ENCODE results near the gene SYNE1.

SYNE1 gene

GRCh38 chr6:152167641-152168603 is 469.2 kb downstream of the SYNE1 start:
- Histone ChIP-seq H3K36me3 (ENCODE audit: control insufficient read depth in 2 of 2, insufficient read depth in 2 of 2, low read length in 2 of 2) (peaks cover 6 to 9% of the 10 kb centered on the region in 2 donors), H3K9ac (ENCODE audit: low read depth in 1 of 2, low read length in 2 of 2) (no peak overlapping the region), H3K4me1 (ENCODE audit: control insufficient read depth in 2 of 2, insufficient read depth in 2 of 2, low read length in 2 of 2) (no peaks in the 10 kb centered on the region), H3K27me3 (ENCODE audit: control insufficient read depth in 2 of 2, insufficient read depth in 2 of 2, low read length in 2 of 2) (no peaks in the 10 kb centered on the region), H3K27ac (ENCODE audit: low read depth in 2 of 2, low read length in 2 of 2) (no peak overlapping the region), H3K9me3 (ENCODE audit: control insufficient read depth in 2 of 2, low read length in 2 of 2) (no peaks in the 10 kb centered on the region), H3K4me3 (ENCODE audit: low read length in 2 of 2) (no peak overlapping the region)

DNA sequence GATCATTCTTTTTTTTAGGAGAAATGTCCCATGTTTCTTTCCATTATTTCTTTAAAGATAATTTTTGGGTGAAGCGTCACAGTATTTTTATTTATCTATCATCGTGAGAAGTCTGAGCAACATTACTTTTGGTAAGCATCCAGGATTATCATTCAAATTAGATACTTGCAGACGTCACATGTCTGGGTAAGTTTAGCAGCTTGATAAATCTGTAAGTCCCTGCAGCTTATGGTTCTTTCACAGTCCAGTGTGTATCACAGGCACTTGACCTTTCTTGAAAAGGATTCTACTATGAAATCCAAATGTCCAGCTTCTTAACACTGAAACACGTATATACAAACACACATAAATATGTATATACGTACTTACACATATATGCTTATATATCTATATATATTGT is 470.3 kb downstream of the SYNE1 start:
- Histone ChIP-seq H3K9ac (ENCODE audit: low read depth in 1 of 2, low read length in 2 of 2) (no peak overlapping the region), H3K9me3 (ENCODE audit: control insufficient read depth in 2 of 2, low read length in 2 of 2) (no peaks in the 10 kb centered on the region), H3K4me3 (ENCODE audit: low read length in 2 of 2) (no peak overlapping the region), H3K36me3 (ENCODE audit: control insufficient read depth in 2 of 2, insufficient read depth in 2 of 2, low read length in 2 of 2) (peaks cover 6 to 9% of the 10 kb centered on the region in 2 donors), H3K4me1 (ENCODE audit: control insufficient read depth in 2 of 2, insufficient read depth in 2 of 2, low read length in 2 of 2) (no peaks in the 10 kb centered on the region), H3K27ac (ENCODE audit: low read depth in 2 of 2, low read length in 2 of 2) (no peak overlapping the region), H3K27me3 (ENCODE audit: control insufficient read depth in 2 of 2, insufficient read depth in 2 of 2, low read length in 2 of 2) (no peaks in the 10 kb centered on the region)

- H3K27ac ChIP-seq (ENCODE audit: low read depth in 2 of 2, low read length in 2 of 2) = no peak overlapping the region
- H3K9me3 ChIP-seq (ENCODE audit: control insufficient read depth in 2 of 2, low read length in 2 of 2) = no peaks in the 10 kb centered on the region
- no peaks in the 10 kb centered on the region for H3K4me1 ChIP-seq (ENCODE audit: control insufficient read depth in 2 of 2, insufficient read depth in 2 of 2, low read length in 2 of 2)
- H3K9ac ChIP-seq (ENCODE audit: low read depth in 1 of 2, low read length in 2 of 2) = no peak overlapping the region
- H3K27me3 ChIP-seq (ENCODE audit: control insufficient read depth in 2 of 2, insufficient read depth in 2 of 2, low read length in 2 of 2) = no peaks in the 10 kb centered on the region
- H3K4me3 ChIP-seq (ENCODE audit: low read length in 2 of 2) = no peak overlapping the region
- peaks cover 6 to 9% of the 10 kb centered on the region in 2 donors for H3K36me3 ChIP-seq (ENCODE audit: control insufficient read depth in 2 of 2, insufficient read depth in 2 of 2, low read length in 2 of 2)
These were observed 470.7 kb downstream of the SYNE1 start for GRCh38 chr6:152166497-152166896.

DNA sequence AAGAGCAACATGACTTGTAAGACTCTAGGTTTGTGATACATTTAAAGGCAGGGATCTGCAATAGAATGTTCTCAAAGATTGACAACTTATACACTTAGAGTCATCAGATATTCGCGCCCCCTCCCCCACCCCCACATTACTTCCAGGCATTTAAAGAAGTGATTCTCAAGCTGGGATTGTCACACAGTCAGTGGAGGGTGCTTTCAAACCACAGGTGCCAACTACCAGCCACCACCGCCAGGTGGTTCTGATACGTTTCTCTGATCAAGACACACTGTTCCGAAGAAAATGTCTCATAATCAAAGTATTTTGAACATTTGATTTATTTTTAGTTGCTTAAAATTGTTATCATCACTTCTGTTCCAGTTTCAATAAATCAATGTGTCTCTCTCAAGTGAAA is 472.2 kb downstream of the SYNE1 start:
- H3K9ac ChIP-seq (ENCODE audit: low read depth in 1 of 2, low read length in 2 of 2) = no peak overlapping the region
- H3K4me3 ChIP-seq (ENCODE audit: low read length in 2 of 2) = no peak overlapping the region
- H3K36me3 ChIP-seq (ENCODE audit: control insufficient read depth in 2 of 2, insufficient read depth in 2 of 2, low read length in 2 of 2) = peaks cover 6 to 9% of the 10 kb centered on the region in 2 donors
- H3K4me1 ChIP-seq (ENCODE audit: control insufficient read depth in 2 of 2, insufficient read depth in 2 of 2, low read length in 2 of 2) = no peaks in the 10 kb centered on the region
- H3K27me3 ChIP-seq (ENCODE audit: control insufficient read depth in 2 of 2, insufficient read depth in 2 of 2, low read length in 2 of 2) = no peaks in the 10 kb centered on the region
- H3K27ac ChIP-seq (ENCODE audit: low read depth in 2 of 2, low read length in 2 of 2) = no peak overlapping the region
- no peaks in the 10 kb centered on the region for H3K9me3 ChIP-seq (ENCODE audit: control insufficient read depth in 2 of 2, low read length in 2 of 2)

DNA sequence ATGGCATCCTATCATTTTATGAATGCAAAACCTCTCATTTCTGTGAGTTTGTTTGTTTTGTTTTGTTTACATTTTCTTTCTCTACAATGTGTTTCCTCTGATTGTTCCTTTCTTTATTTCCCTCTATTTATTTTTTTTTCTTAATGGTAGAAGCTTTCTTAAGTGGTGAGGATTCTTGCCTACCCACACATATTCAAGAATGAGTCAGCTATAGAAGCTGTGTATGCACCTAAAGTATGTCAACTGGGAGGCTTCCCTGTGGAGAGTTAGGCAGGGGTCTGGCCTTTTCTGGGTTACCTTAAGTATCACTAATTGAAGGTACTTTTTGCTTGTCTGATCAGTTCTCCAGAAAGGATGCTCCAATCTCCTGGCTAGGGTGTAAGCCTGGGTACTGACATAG is 475.7 kb downstream of the SYNE1 start:
- H3K27ac ChIP-seq (ENCODE audit: low read depth in 2 of 2, low read length in 2 of 2) = no peak overlapping the region
- H3K4me1 ChIP-seq (ENCODE audit: control insufficient read depth in 2 of 2, insufficient read depth in 2 of 2, low read length in 2 of 2) = no peaks in the 10 kb centered on the region
- H3K27me3 ChIP-seq (ENCODE audit: control insufficient read depth in 2 of 2, insufficient read depth in 2 of 2, low read length in 2 of 2) = no peaks in the 10 kb centered on the region
- peaks cover 2 to 6% of the 10 kb centered on the region in 2 donors for H3K36me3 ChIP-seq (ENCODE audit: control insufficient read depth in 2 of 2, insufficient read depth in 2 of 2, low read length in 2 of 2)
- H3K4me3 ChIP-seq (ENCODE audit: low read length in 2 of 2) = no peak overlapping the region
- H3K9ac ChIP-seq (ENCODE audit: low read depth in 1 of 2, low read length in 2 of 2) = no peak overlapping the region
- H3K9me3 ChIP-seq (ENCODE audit: control insufficient read depth in 2 of 2, low read length in 2 of 2) = no peaks in the 10 kb centered on the region

- H3K9ac ChIP-seq (ENCODE audit: low read depth in 1 of 2, low read length in 2 of 2) = no peak overlapping the region
- no peak overlapping the region for H3K4me3 ChIP-seq (ENCODE audit: low read length in 2 of 2)
- H3K36me3 ChIP-seq (ENCODE audit: control insufficient read depth in 2 of 2, insufficient read depth in 2 of 2, low read length in 2 of 2) = peaks cover 8 to 9% of the 10 kb centered on the region in 2 donors
- H3K27ac ChIP-seq (ENCODE audit: low read depth in 2 of 2, low read length in 2 of 2) = no peak overlapping the region
- H3K9me3 ChIP-seq (ENCODE audit: control insufficient read depth in 2 of 2, low read length in 2 of 2) = no peaks in the 10 kb centered on the region
- H3K27me3 ChIP-seq (ENCODE audit: control insufficient read depth in 2 of 2, insufficient read depth in 2 of 2, low read length in 2 of 2) = no peaks in the 10 kb centered on the region
- H3K4me1 ChIP-seq (ENCODE audit: control insufficient read depth in 2 of 2, insufficient read depth in 2 of 2, low read length in 2 of 2) = no peaks in the 10 kb centered on the region
These were observed 476.8 kb downstream of the SYNE1 start for GRCh38 chr6:152160346-152160745.

GRCh38 chr6:152155792-152156191 is 481.4 kb downstream of the SYNE1 start:
- H3K36me3 ChIP-seq (ENCODE audit: control insufficient read depth in 2 of 2, insufficient read depth in 2 of 2, low read length in 2 of 2) = peaks cover 14 to 16% of the 10 kb centered on the region in 2 donors
- no peaks in the 10 kb centered on the region for H3K27me3 ChIP-seq (ENCODE audit: control insufficient read depth in 2 of 2, insufficient read depth in 2 of 2, low read length in 2 of 2)
- H3K4me3 ChIP-seq (ENCODE audit: low read length in 2 of 2) = no peak overlapping the region
- no peak overlapping the region for H3K9ac ChIP-seq (ENCODE audit: low read depth in 1 of 2, low read length in 2 of 2)
- H3K27ac ChIP-seq (ENCODE audit: low read depth in 2 of 2, low read length in 2 of 2) = no peak overlapping the region
- no peaks in the 10 kb centered on the region for H3K9me3 ChIP-seq (ENCODE audit: control insufficient read depth in 2 of 2, low read length in 2 of 2)
- H3K4me1 ChIP-seq (ENCODE audit: control insufficient read depth in 2 of 2, insufficient read depth in 2 of 2, low read length in 2 of 2) = no peaks in the 10 kb centered on the region

- H3K4me1 ChIP-seq (ENCODE audit: control insufficient read depth in 2 of 2, insufficient read depth in 2 of 2, low read length in 2 of 2) = no peaks in the 10 kb centered on the region
- no peak overlapping the region for H3K27ac ChIP-seq (ENCODE audit: low read depth in 2 of 2, low read length in 2 of 2)
- H3K4me3 ChIP-seq (ENCODE audit: low read length in 2 of 2) = no peak overlapping the region
- no peak overlapping the region for H3K9ac ChIP-seq (ENCODE audit: low read depth in 1 of 2, low read length in 2 of 2)
- H3K36me3 ChIP-seq (ENCODE audit: control insufficient read depth in 2 of 2, insufficient read depth in 2 of 2, low read length in 2 of 2) = peaks cover 14 to 20% of the 10 kb centered on the region in 2 donors
- no peaks in the 10 kb centered on the region for H3K9me3 ChIP-seq (ENCODE audit: control insufficient read depth in 2 of 2, low read length in 2 of 2)
- H3K27me3 ChIP-seq (ENCODE audit: control insufficient read depth in 2 of 2, insufficient read depth in 2 of 2, low read length in 2 of 2) = no peaks in the 10 kb centered on the region
These were observed 482.4 kb downstream of the SYNE1 start for GRCh38 chr6:152154559-152155356.

DNA sequence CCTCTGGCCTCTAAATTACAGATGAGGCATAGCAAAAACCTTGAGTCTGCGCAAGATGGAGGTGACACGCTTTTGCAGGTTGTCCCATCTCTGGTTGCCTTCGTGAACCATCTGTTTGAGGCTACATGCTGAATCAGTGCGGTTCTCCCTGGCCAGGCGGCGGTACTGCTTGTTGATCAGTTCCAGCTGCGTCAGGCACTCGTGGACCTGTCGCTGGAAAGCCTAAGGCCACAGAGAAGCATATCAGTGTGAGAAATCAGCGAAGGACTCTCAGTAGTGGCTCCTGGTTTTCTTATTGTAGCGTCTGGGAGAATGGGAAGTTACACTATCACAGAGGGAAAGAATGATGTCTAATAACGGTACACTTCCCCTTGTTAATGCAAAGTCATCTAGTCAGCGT is 485.2 kb downstream of the SYNE1 start:
- Histone ChIP-seq H3K4me1 (ENCODE audit: control insufficient read depth in 2 of 2, insufficient read depth in 2 of 2, low read length in 2 of 2) (no peaks in the 10 kb centered on the region), H3K27ac (ENCODE audit: low read depth in 2 of 2, low read length in 2 of 2) (no peak overlapping the region), H3K9me3 (ENCODE audit: control insufficient read depth in 2 of 2, low read length in 2 of 2) (no peaks in the 10 kb centered on the region), H3K27me3 (ENCODE audit: control insufficient read depth in 2 of 2, insufficient read depth in 2 of 2, low read length in 2 of 2) (no peaks in the 10 kb centered on the region), H3K4me3 (ENCODE audit: low read length in 2 of 2) (no peak overlapping the region), H3K36me3 (ENCODE audit: control insufficient read depth in 2 of 2, insufficient read depth in 2 of 2, low read length in 2 of 2) (peaks cover 28 to 33% of the 10 kb centered on the region in 2 donors), H3K9ac (ENCODE audit: low read depth in 1 of 2, low read length in 2 of 2) (no peak overlapping the region)

DNA sequence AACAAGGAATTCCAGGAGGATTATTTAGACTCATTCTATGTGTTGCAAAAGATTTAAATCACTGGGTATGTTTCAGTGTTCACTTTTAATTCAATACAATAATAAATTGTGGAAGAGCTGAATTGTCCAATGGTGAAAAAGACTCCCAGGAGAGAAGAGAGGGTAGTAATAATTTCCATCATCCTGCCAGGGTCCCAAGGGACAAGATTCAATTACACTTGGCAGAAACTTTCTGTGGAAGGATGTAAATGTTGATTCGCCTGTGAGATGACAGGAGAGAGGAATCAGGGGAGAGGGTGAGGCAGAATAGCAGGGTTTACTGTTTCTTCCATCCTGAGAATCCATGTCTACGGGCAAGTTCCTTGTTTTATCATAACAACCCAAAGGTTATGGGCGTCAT is 487.0 kb downstream of the SYNE1 start:
- no peak overlapping the region for H3K27ac ChIP-seq (ENCODE audit: low read depth in 2 of 2, low read length in 2 of 2)
- H3K36me3 ChIP-seq (ENCODE audit: control insufficient read depth in 2 of 2, insufficient read depth in 2 of 2, low read length in 2 of 2) = peaks cover 23 to 29% of the 10 kb centered on the region in 2 donors

More for the DNA sequence above, 487.0 kb downstream of the SYNE1 start:
- H3K4me1 ChIP-seq (ENCODE audit: control insufficient read depth in 2 of 2, insufficient read depth in 2 of 2, low read length in 2 of 2) = no peaks in the 10 kb centered on the region
- H3K9ac ChIP-seq (ENCODE audit: low read depth in 1 of 2, low read length in 2 of 2) = no peak overlapping the region
- no peaks in the 10 kb centered on the region for H3K27me3 ChIP-seq (ENCODE audit: control insufficient read depth in 2 of 2, insufficient read depth in 2 of 2, low read length in 2 of 2)
- no peaks in the 10 kb centered on the region for H3K9me3 ChIP-seq (ENCODE audit: control insufficient read depth in 2 of 2, low read length in 2 of 2)
- H3K4me3 ChIP-seq (ENCODE audit: low read length in 2 of 2) = no peak overlapping the region
